Colonic mucosa (tissue), 4 donors: Measurements from ENCODE around the gene CEP131. TPM values are rescaled to one million over a fixed set of nuclear protein-coding genes. Genes with fewer than 3 reads are reported as not detected.
"Not testable (repeated sequence)": the region's sequence is repeated elsewhere in the genome, so short reads cannot be mapped to it uniquely, and the experiment has no call there.

Experiments
- DNase-seq: peaks from one replicate; pipeline ENCODE4 v3.0.0-alpha.2; 2020
- H3K27ac ChIP-seq: fragments of 200-600 bp; one replicate; pipeline ENCODE4 v1.8.0; 2021
- H3K27me3 ChIP-seq: fragments of 200-600 bp; one replicate; pipeline ENCODE4 v1.8.0; 2021
- H3K36me3 ChIP-seq: fragments of 200-600 bp; one replicate; pipeline ENCODE4 v1.8.0; 2021
- H3K4me1 ChIP-seq: fragments of 200-600 bp; one replicate; pipeline ENCODE4 v1.8.0; 2021; ENCODE audit warnings: mild to moderate bottlenecking
- H3K4me3 ChIP-seq: fragments of 200-600 bp; one replicate; pipeline ENCODE4 v1.8.0; 2021
- H3K9ac ChIP-seq, 2 donors: one replicate each; pipeline ENCODE4 v1.7.0; 2013; ENCODE audit warnings: control low read depth in 2 of 2, low read depth in 2 of 2, low read length in 2 of 2
- H3K9me3 ChIP-seq: fragments of 200-600 bp; one replicate; pipeline ENCODE4 v1.8.0; 2021
- CTCF ChIP-seq: fragments of 200-600 bp; IDR thresholded peaks from one replicate; pipeline ENCODE4 v1.8.0; 2022; ENCODE audit warnings: antibody characterized with exemption, mild to moderate bottlenecking
- intact Hi-C: fragments of 100-400 bp; cut with DNase I; formaldehyde crosslinking; loops from one replicate; pipeline ENCODE4 v1.14.1; 2022
- total RNA-seq, 2 donors: library from RNA; stranded (reverse); fragmentation: NEBNext Ultra II Directional in 1 of 2; extraction: Animal tissue kit (Norgen Biotek cat#: 25700) in 1 of 2; gene quantifications; one replicate each; pipeline ENCODE4 v1.2.1, GENCODE V29; 2021
- donor health status: healthy.
- donor health status: DM: no; HTN: no; CAD: no.
- donor health status: DM: no; HTN: no; CAD: no.

Gene CEP131
- total RNA-seq, 2 donors from 2014 or later = 4.3 to 15.0 TPM

GRCh38 chr17:81229666-81229920 lies 6.8 kb upstream of the CEP131 start:
- Histone ChIP-seq H3K27ac (no peak overlapping the region), H3K27me3 (no peaks in the 10 kb centered on the region), H3K4me3 (no peak overlapping the region), H3K36me3 (no peaks in the 10 kb centered on the region), H3K9me3 (no peaks in the 10 kb centered on the region), H3K9ac (no peak overlapping the region), H3K4me1 (no peaks in the 10 kb centered on the region)
- intact Hi-C loops = no loop called here
- DNase-seq = no peak
- no peak for TF ChIP-seq CTCF

GRCh38 chr17:81228834-81229665 lies 6.3 kb upstream of the CEP131 start:
- Histone ChIP-seq H3K9ac (no peak overlapping the region), H3K4me1 (no peaks in the 10 kb centered on the region), H3K27ac (no peak overlapping the region), H3K4me3 (no peak overlapping the region), H3K9me3 (no peaks in the 10 kb centered on the region), H3K36me3 (no peaks in the 10 kb centered on the region), H3K27me3 (no peaks in the 10 kb centered on the region)
- TF ChIP-seq CTCF = no peak
- no peak for DNase-seq
- intact Hi-C loops = no loop called here

GRCh38 chr17:81228420-81228819 lies 5.7 kb upstream of the CEP131 start:
- Histone ChIP-seq H3K4me3 (no peak overlapping the region), H3K27ac (no peak overlapping the region), H3K36me3 (no peaks in the 10 kb centered on the region), H3K9me3 (no peaks in the 10 kb centered on the region), H3K4me1 (peaks cover 5% of the 10 kb centered on the region), H3K9ac (no peak overlapping the region), H3K27me3 (no peaks in the 10 kb centered on the region)
- DNase-seq = no peak
- intact Hi-C loops = no loop called here
- no peak for TF ChIP-seq CTCF

GRCh38 chr17:81227630-81228029 lies 4.9 kb upstream of the CEP131 start:
- H3K27me3 ChIP-seq, H3K4me1 ChIP-seq, H3K9me3 ChIP-seq, DNase-seq, intact Hi-C loops, H3K4me3 ChIP-seq, H3K27ac ChIP-seq, H3K9ac ChIP-seq, H3K36me3 ChIP-seq: not testable (repeated sequence)

GRCh38 chr17:81223762-81224130 lies 981 bp upstream of the CEP131 start:
- Histone ChIP-seq H3K4me1 (peaks cover 14% of the 10 kb centered on the region), H3K36me3 (no peaks in the 10 kb centered on the region), H3K9me3 (no peaks in the 10 kb centered on the region), H3K27me3 (no peaks in the 10 kb centered on the region), H3K4me3 (peak overlapping the region; percentile 42), H3K9ac (peak overlapping the region in 1 of 2 donors; percentile 1), H3K27ac (no peak overlapping the region)
- intact Hi-C loops = no loop called here
- DNase-seq = peak; percentile 41
- TF ChIP-seq CTCF = no peak

- TF ChIP-seq CTCF = no peak
- no peaks in the 10 kb centered on the region for H3K27me3 ChIP-seq
- peak overlapping the region; percentile 87 for H3K4me3 ChIP-seq
- no peak for DNase-seq
- no peak overlapping the region for H3K27ac ChIP-seq
- peak overlapping the region; percentile 63 to 84 for H3K9ac ChIP-seq
- H3K36me3 ChIP-seq = no peaks in the 10 kb centered on the region
- intact Hi-C loops = no loop called here
- H3K9me3 ChIP-seq = no peaks in the 10 kb centered on the region
- H3K4me1 ChIP-seq = peaks cover 14% of the 10 kb centered on the region
These were observed 202 bp downstream of the CEP131 start for GRCh38 chr17:81222620-81222905.
